DMS153 (cell line): Measurements from ENCODE around the gene SRRM2.
A peak's percentile ranks its signal among the peaks of the same experiment; 100 is the strongest.

Experiments
- DNase-seq: peaks from one replicate; lab custom pipeline; 2025; lab: John Stamatoyannopoulos, UW

SRRM2 gene

GRCh38 chr16:2777231-2777902 lies 24.9 kb downstream of the SRRM2 start, which contains the start of gene ELOB:
TSS of gene ELOB (minus strand) at chr16:2777280. CDS start at chr16:2777239, 41 bp downstream.
- peak; percentile 36 for DNase-seq

GRCh38 chr16:2777903-2778629 lies 25.6 kb downstream of the SRRM2 start:
- no peak for DNase-seq

DNA sequence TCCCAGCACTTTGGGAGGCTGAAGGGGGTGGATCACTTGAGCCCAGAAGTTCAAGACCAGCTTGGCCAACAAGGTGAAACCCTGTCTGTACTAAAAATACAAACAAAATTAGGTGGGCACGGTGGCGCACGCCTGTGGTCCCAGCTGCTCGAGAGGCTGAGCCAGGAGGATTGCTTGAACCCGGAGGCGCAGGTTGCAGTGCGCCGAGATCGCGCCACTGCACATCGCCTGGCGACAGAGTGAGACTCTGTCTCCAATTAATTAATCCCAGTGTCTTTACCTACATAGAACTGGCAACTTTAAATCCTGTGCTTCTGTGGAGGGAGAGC lies 26.2 kb downstream of the SRRM2 start:
- no peak for DNase-seq

- no peak for DNase-seq
These were observed 26.9 kb downstream of the SRRM2 start for GRCh38 chr16:2779151-2779920.

GRCh38 chr16:2779978-2780898 lies 27.8 kb downstream of the SRRM2 start:
- DNase-seq, result no peak

DNA sequence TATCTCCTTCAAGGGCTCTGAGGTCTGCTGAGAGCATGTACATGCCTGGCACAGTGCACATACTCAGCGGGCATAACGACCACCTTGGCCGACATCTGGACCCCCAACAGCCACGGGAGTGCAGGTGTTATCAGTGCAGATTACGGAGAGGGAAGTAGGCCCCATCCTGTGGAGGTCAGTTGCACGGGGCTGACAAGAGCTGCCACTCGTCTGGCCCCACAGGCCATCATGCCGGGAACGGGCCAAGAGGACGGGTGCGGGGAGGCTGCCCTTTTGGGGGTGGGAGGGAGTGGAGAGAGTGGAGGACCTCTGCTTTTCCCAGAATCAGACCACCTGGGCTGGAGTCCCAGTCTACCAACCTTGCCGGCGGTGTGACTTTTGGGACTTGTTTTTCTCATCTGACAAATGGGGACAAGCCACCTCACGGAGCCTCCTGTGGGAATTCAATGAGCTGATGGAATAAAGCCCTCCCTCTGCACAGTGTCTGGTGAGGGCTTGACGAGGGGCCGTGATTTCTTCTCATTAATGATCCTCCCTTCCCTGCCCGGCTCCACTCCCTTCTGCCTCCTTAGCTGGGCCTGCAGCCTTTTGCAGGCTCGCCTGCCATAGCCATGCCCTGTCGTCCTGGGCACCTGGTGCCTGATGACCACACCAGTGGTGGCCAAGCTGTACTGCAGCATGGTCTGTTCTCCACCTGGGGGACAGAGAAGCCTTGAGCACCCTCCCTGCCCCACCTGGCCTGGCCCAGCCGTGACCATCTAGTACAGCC lies 30.3 kb downstream of the SRRM2 start:
- no peak for DNase-seq

GRCh38 chr16:2783581-2784357 lies 31.3 kb downstream of the SRRM2 start:
- no peak for DNase-seq

GRCh38 chr16:2784358-2785100 lies 32.1 kb downstream of the SRRM2 start:
- no peak for DNase-seq

- no peak for DNase-seq
These were observed 32.9 kb downstream of the SRRM2 start for GRCh38 chr16:2785101-2785991.

DNA sequence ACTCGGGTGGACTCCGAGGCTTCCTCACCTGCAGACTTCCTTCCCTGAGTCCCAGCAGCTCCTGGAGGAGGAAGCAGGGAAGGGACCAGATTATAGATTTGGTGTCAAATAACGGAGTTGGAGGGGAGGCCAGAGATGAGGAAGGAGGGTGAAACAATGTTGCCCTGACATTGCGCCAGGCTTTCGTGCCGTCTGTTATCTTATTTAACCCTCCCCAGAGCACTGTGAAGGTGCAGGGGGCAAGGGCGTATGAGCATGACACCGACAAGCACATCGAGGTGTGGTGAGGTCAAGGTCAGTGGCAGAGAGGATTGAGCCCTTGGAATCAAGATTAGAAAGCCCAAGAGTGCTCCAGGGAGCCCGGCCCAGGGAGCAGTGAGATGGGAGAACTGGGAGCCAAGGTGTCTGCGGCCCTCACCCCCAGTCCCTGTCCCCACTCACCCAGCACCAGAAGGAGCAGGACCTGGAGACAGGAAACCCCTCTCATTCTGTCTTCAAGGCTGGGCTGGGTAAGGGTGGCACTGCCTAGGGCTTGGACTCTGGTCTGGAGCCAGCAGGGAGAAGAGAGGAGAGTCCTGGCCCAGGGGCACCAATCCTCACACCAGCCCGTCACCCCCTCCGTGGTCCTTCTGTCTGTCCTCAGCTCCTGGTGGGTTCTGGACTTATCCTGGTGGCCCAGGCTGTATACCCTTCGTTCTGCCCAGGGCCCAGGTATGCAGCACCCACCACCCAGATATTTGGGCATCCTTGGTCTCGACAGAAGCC lies 33.8 kb downstream of the SRRM2 start:
- no peak for DNase-seq

DNA sequence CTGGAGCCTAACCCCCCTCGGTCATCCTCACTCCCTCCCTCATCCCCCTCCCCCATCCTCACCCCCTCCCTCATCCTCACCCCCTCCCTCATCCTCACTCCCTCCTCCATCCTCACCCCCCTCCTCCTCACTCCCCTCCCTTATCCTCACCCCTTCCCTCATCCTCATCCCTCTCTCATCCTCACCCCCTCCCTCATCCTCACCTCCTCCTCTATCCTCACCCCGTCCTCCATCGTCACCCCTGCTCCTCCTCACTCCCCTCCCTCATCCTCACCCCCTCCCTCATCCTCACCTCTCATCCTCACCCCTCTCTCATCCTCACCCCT lies 34.4 kb downstream of the SRRM2 start:
- DNase-seq, result no peak

DNA sequence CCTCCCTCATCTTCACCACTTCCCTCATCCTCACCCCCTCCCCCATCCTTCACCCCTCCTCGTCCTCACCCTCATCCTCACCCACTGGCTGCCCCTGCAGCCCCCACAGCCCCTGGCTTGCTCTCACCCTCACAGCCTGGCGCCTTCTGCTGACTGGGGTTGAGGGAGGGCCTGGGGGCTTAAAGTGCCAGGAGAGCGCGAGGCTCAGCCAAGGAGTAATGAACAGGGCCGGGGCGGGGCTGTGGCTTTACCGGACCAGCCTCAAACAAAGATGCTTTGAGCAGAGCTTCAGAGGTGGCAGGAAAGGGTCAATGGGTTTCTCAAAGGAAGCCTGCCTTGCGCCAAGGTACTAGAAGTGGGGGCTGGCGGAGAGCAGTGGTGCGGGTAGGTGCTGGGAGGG lies 35.0 kb downstream of the SRRM2 start, which contains the start of gene PRSS33:
Gene PRSS33 (minus strand): TSS at position 155 of the 400 bp plus-strand sequence. CDS start 1,013 bp downstream, outside the sequence.
- DNase-seq, result no peak

GRCh38 chr16:2787961-2788360 lies 35.5 kb downstream of the SRRM2 start:
- no peak for DNase-seq

GRCh38 chr16:2790631-2791030 lies 38.2 kb downstream of the SRRM2 start:
- DNase-seq, result no peak

DNA sequence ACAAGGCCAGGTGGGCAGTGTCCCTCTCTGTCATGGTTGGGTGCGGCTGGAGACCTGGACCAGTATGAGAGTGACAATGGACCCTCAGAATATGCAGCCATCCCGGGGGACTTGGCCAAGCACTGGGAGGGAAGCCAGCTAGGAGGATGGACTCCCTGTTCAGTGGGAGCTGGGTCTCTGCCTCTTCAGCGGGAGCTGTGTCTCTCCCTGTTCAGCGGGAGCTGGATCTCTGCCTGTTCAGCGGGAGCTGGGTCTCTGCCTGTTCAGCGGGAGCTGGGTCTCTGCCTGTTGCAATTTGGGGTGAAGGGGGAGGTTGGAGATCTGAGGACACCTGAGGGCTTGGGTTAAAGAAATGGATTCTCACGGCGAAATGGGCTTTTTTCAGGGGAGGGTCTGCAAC lies 38.7 kb downstream of the SRRM2 start:
- DNase-seq, result no peak

- no peak for DNase-seq
These were observed 40.5 kb downstream of the SRRM2 start for GRCh38 chr16:2792940-2793339.

- no peak for DNase-seq
These were observed 43.1 kb downstream of the SRRM2 start for GRCh38 chr16:2795395-2796143.
